Memory B cell (primary cell): Measurements from ENCODE around the gene GMPPA.

Source experiments
- ATAC-seq: fragments of 150-1000 bp; cut with Tn5 transposase; 2 replicates; pipeline ENCODE4 v1.10.0; 2021; ENCODE audit warnings: low read depth, mild to moderate bottlenecking, moderate library complexity
- DNase-seq, 2 donors: peaks; one replicate each; pipeline ENCODE4 v3.0.0; 2022; ENCODE audit warnings: low spot score in 2 of 2
- H3K27ac Mint-ChIP-seq: one replicate; pipeline ENCODE4 v1.8.0; 2022; ENCODE audit warnings: mild to moderate bottlenecking, moderate library complexity, mixed read lengths
- H3K27me3 Mint-ChIP-seq: one replicate; pipeline ENCODE4 v1.8.0; 2022; ENCODE audit warnings: mixed read lengths
- H3K36me3 Mint-ChIP-seq: one replicate; pipeline ENCODE4 v1.8.0; 2022; ENCODE audit warnings: mild to moderate bottlenecking, mixed read lengths
- H3K4me1 Mint-ChIP-seq: one replicate; pipeline ENCODE4 v1.8.0; 2022; ENCODE audit warnings: mixed read lengths
- H3K4me3 Mint-ChIP-seq: one replicate; pipeline ENCODE4 v1.8.0; 2022; ENCODE audit warnings: mild to moderate bottlenecking, moderate library complexity, mixed read lengths
- H3K9me3 Mint-ChIP-seq: one replicate; pipeline ENCODE4 v1.8.0; 2022; ENCODE audit warnings: mixed read lengths

The GMPPA gene

GRCh38 chr2:219474285-219475060 lies 24.2 kb upstream of the GMPPA start:
- no peaks in the 10 kb centered on the region for H3K9me3 Mint-ChIP-seq
- no peak overlapping the region for H3K27ac Mint-ChIP-seq
- DNase-seq (no peak), ATAC-seq (no peak)
- no peak overlapping the region for H3K4me3 Mint-ChIP-seq
- peaks cover 4% of the 10 kb centered on the region for H3K4me1 Mint-ChIP-seq
- peaks cover 31% of the 10 kb centered on the region for H3K27me3 Mint-ChIP-seq
- H3K36me3 Mint-ChIP-seq, result no peaks in the 10 kb centered on the region

DNA sequence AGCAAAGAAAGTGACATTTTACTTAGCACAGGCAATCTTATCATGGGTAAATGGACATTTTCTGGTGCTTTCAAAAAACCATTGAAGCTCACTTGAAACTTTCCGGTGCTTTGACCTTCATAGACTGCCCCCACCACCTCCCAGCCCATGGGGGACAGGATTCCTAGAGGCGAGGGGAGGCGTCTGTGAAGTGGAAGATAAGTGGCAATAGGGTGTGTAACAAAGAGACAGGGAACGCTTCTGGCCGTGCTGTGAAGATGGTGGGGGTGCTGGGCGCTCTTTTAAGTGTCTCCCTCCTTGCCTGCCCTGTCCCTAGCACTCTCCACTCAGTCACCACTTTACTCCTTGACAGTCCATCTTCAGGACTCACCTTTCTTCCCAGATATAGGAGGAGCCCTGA lies 23.4 kb upstream of the GMPPA start:
- peaks cover 31% of the 10 kb centered on the region for H3K27me3 Mint-ChIP-seq

GRCh38 chr2:219475697-219476651 lies 22.7 kb upstream of the GMPPA start:
- Mint-ChIP-seq H3K36me3 (no peaks in the 10 kb centered on the region), H3K9me3 (no peaks in the 10 kb centered on the region), H3K27me3 (peaks cover 32% of the 10 kb centered on the region), H3K4me3 (peak overlapping the region; percentile 11), H3K4me1 (peaks cover 4% of the 10 kb centered on the region), H3K27ac (no peak overlapping the region)
- peak in 1 of 2 donors; percentile 34 for DNase-seq
- peak; percentile 53 for ATAC-seq

More for the DNA sequence above, 23.4 kb upstream of the GMPPA start:
- ATAC-seq, result no peak
- H3K36me3 Mint-ChIP-seq, result no peaks in the 10 kb centered on the region
- peaks cover 4% of the 10 kb centered on the region for H3K4me1 Mint-ChIP-seq
- H3K9me3 Mint-ChIP-seq, result no peaks in the 10 kb centered on the region
- no peak for DNase-seq
- no peak overlapping the region for H3K27ac Mint-ChIP-seq
- no peak overlapping the region for H3K4me3 Mint-ChIP-seq

- H3K36me3 Mint-ChIP-seq, result no peaks in the 10 kb centered on the region
- no peak for ATAC-seq
- H3K4me3 Mint-ChIP-seq, result no peak overlapping the region
- peaks cover 29% of the 10 kb centered on the region for H3K27me3 Mint-ChIP-seq
- no peak for DNase-seq
- no peak overlapping the region for H3K27ac Mint-ChIP-seq
- H3K4me1 Mint-ChIP-seq, result peaks cover 4% of the 10 kb centered on the region
- H3K9me3 Mint-ChIP-seq, result no peaks in the 10 kb centered on the region
These were observed 22.0 kb upstream of the GMPPA start for GRCh38 chr2:219476652-219477151.

DNA sequence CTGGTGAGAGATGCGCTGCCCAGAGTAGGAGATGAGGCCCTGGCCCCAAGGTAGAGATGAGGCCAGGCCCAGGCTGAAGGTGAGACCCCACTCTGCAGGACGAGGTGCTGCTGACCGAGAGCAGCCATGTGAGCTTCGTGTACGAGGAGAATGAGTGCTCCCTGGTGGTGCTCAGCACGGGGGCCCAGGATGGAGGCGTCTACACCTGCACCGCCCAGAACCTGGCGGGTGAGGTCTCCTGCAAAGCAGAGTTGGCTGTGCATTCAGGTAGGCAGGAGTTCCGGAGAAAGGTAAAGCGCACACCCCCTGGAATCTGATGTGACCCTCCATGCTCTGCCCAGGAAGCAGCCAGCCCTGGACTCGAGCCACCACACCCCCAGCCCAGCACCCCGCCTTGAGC lies 21.5 kb upstream of the GMPPA start:
- Mint-ChIP-seq H3K9me3 (no peaks in the 10 kb centered on the region), H3K4me3 (no peak overlapping the region), H3K4me1 (peaks cover 4% of the 10 kb centered on the region), H3K36me3 (no peaks in the 10 kb centered on the region), H3K27ac (no peak overlapping the region), H3K27me3 (peaks cover 29% of the 10 kb centered on the region)
- ATAC-seq (no peak), DNase-seq (no peak)

GRCh38 chr2:219477815-219478214 lies 20.9 kb upstream of the GMPPA start:
- ATAC-seq, result no peak
- DNase-seq, result no peak
- H3K27ac Mint-ChIP-seq, result no peak overlapping the region
- no peak overlapping the region for H3K4me3 Mint-ChIP-seq
- H3K4me1 Mint-ChIP-seq, result peaks cover 4% of the 10 kb centered on the region
- H3K9me3 Mint-ChIP-seq, result no peaks in the 10 kb centered on the region
- no peaks in the 10 kb centered on the region for H3K36me3 Mint-ChIP-seq
- H3K27me3 Mint-ChIP-seq, result peaks cover 26% of the 10 kb centered on the region

DNA sequence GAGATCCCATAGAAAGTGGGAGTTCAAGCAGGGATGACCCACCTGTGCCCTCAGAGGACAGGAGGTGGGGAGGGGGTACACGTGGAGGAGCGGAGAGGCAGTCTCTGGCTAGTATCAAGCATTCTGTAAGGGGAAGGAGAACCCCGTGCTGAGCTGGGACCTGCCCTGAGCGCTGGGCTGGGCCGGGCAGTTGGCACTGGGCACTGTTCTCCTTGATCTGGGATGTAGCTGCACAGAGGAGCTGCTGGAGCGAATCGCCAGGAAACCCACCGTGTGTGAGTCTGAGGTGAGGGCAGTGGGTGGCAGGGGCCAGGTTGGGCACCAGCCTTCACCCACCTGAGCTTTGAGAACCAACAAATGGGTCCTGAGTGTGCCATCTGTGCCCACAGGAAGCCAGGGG lies 19.8 kb upstream of the GMPPA start:
- no peaks in the 10 kb centered on the region for H3K36me3 Mint-ChIP-seq

DNA sequence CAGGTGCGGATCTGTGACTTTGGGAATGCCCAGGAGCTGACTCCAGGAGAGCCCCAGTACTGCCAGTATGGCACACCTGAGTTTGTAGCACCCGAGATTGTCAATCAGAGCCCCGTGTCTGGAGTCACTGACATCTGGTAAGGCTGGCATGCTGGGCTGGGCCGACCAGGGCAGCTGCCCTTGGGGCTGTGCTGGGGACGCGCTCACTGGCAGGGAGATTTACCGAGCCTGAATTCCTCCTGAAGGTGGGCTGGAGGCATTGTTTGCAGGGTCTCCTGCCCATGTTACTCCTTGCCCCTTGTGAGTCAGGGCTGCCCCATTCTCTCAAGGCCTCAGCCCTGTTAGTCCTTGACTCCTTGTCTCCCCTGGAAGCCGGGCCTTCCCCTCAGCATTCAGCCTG lies 18.7 kb upstream of the GMPPA start:
- DNase-seq, result no peak
- no peak for ATAC-seq
- Mint-ChIP-seq H3K27ac (no peak overlapping the region), H3K27me3 (peaks cover 26% of the 10 kb centered on the region), H3K4me1 (peaks cover 4% of the 10 kb centered on the region), H3K9me3 (no peaks in the 10 kb centered on the region), H3K36me3 (no peaks in the 10 kb centered on the region), H3K4me3 (no peak overlapping the region)

More for the DNA sequence above, 19.8 kb upstream of the GMPPA start:
- Mint-ChIP-seq H3K4me1 (peaks cover 4% of the 10 kb centered on the region), H3K4me3 (no peak overlapping the region), H3K9me3 (no peaks in the 10 kb centered on the region), H3K27ac (no peak overlapping the region), H3K27me3 (peaks cover 23% of the 10 kb centered on the region)
- no peak for ATAC-seq
- DNase-seq, result no peak

DNA sequence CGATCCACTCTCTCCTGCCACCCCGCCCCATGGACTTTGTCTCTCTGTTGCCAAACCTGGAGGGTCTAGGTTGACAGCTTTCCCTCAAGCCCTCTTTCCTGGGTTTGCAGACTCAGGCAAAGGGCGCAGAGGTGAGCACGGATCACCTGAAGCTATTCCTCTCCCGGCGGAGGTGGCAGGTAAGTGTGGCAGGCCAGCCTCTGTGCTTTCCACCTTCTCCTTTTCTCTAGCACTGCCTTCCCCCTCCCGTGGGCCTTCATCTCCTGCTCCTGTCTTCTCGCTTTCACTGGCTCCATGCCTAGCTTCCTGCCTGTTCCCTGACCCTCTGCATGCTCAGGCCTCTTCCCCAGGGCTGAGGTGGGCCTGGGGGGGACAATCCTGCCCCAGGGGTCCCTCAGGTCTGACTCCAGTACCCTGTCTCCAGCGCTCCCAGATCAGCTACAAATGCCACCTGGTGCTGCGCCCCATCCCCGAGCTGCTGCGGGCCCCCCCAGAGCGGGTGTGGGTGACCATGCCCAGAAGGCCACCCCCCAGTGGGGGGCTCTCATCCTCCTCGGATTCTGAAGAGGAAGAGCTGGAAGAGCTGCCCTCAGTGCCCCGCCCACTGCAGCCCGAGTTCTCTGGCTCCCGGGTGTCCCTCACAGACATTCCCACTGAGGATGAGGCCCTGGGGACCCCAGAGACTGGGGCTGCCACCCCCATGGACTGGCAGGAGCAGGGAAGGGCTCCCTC lies 15.9 kb upstream of the GMPPA start:
- Mint-ChIP-seq H3K27me3 (peaks cover 18% of the 10 kb centered on the region), H3K36me3 (no peaks in the 10 kb centered on the region), H3K4me1 (no peaks in the 10 kb centered on the region), H3K9me3 (no peaks in the 10 kb centered on the region), H3K4me3 (no peak overlapping the region), H3K27ac (no peak overlapping the region)
- ATAC-seq, result no peak
- no peak for DNase-seq

GRCh38 chr2:219483451-219484342 lies 15.0 kb upstream of the GMPPA start:
- Mint-ChIP-seq H3K9me3 (no peaks in the 10 kb centered on the region), H3K4me3 (peak overlapping the region; percentile 75), H3K4me1 (no peaks in the 10 kb centered on the region), H3K27me3 (peaks cover 22% of the 10 kb centered on the region), H3K27ac (no peak overlapping the region), H3K36me3 (no peaks in the 10 kb centered on the region)
- DNase-seq, result peak in 1 of 2 donors; percentile 25
- ATAC-seq, result peak; percentile 26

DNA sequence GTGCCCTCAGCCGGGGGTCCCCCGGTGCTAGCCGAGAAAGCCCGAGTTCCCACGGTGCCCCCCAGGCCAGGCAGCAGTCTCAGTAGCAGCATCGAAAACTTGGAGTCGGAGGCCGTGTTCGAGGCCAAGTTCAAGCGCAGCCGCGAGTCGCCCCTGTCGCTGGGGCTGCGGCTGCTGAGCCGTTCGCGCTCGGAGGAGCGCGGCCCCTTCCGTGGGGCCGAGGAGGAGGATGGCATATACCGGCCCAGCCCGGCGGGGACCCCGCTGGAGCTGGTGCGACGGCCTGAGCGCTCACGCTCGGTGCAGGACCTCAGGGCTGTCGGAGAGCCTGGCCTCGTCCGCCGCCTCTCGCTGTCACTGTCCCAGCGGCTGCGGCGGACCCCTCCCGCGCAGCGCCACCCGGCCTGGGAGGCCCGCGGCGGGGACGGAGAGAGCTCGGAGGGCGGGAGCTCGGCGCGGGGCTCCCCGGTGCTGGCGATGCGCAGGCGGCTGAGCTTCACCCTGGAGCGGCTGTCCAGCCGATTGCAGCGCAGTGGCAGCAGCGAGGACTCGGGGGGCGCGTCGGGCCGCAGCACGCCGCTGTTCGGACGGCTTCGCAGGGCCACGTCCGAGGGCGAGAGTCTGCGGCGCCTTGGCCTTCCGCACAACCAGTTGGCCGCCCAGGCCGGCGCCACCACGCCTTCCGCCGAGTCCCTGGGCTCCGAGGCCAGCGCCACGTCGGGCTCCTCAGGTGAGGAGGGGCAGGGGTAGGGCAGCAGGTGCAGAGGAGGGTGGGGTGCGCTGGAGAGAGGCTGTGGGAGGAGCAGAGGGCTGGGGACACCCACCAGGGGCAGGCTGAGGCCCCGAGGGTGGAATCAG lies 14.1 kb upstream of the GMPPA start:
- no peaks in the 10 kb centered on the region for H3K9me3 Mint-ChIP-seq
- DNase-seq (no peak), ATAC-seq (peak; percentile 26)
- H3K36me3 Mint-ChIP-seq, result no peaks in the 10 kb centered on the region
- no peaks in the 10 kb centered on the region for H3K4me1 Mint-ChIP-seq
- H3K27me3 Mint-ChIP-seq, result peaks cover 22% of the 10 kb centered on the region
- H3K4me3 Mint-ChIP-seq, result peak overlapping the region; percentile 75
- H3K27ac Mint-ChIP-seq, result no peak overlapping the region

GRCh38 chr2:219485201-219485580 lies 13.5 kb upstream of the GMPPA start:
- Mint-ChIP-seq H3K36me3 (no peaks in the 10 kb centered on the region), H3K27me3 (peaks cover 22% of the 10 kb centered on the region), H3K4me3 (peak overlapping the region; percentile 3), H3K4me1 (no peaks in the 10 kb centered on the region), H3K27ac (no peak overlapping the region), H3K9me3 (no peaks in the 10 kb centered on the region)
- ATAC-seq (no peak), DNase-seq (no peak)
